Lower leg skin (tissue), 3 donors: ENCODE measurements around the gene PRR7.

Source experiments
- CTCF ChIP-seq, 3 donors: fragments of 450-650 bp; IDR thresholded peaks; one replicate each; pipeline ENCODE4 v1.5.1; 2016; ENCODE audit warnings: antibody characterized with exemption in 3 of 3, mild to moderate bottlenecking in 3 of 3, moderate library complexity in 2 of 3
- POLR2A ChIP-seq, 2 donors: fragments of 450-650 bp; IDR thresholded peaks; one replicate each; pipeline ENCODE4 v1.6.1; 2016 to 2017; ENCODE audit warnings: antibody characterized with exemption in 2 of 2, mild to moderate bottlenecking in 1 of 2, moderate library complexity in 1 of 2

GRCh38 chr5:177433658-177434217, 12.9 kb upstream of the PRR7 start:
- no peak for TF ChIP-seq CTCF (IDR thresholded peaks at IDR 0.05)
- TF ChIP-seq POLR2A (IDR thresholded peaks at IDR 0.05): no peak
